ENCODE results near the gene BBLN. TPM values are rescaled to one million over a fixed set of nuclear protein-coding genes. Genes with fewer than 3 reads are reported as not detected.

The BBLN gene
- total RNA-seq, 4 donors from 2014 or later: 97.3 to 178 (median 149) TPM

DNA sequence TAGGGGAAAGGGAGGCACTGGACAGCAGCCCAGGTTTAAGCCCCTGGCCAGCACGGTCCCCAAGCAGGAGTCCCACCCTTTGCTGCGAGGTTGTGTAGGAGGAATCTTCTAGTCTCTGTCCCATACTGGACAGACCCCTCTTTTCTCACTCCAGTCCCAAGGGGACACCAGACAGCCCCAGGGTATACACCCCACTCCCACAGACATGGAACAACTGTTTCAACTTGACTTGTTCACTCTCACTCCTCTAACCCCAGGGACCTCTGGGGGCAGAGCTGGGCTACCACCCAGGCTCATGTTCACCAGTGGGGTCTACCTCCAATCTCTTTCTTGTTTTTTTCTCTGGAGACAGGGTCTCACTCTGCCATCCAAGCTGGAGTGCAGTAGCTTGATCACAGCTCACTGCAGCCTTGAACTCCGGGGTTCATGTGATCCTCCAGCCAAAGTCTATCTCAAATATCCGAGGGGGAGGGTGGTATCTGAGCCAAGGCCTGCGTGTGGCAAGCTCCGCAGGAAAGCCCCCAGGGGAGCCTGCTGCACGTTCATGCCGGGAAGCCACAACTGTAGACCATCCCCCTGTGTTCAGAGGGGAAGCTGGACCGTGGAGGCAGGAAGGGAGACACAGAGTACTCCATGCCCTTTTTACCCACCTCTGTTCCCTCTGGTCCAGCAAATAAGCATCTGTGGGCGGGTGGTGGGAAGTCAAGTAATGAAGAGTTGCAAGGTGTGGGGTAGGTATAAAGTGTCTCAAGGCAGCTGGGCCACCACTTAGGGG, 34.3 kb upstream of the BBLN start:
- Histone ChIP-seq H3K9me3 (no peaks in the 10 kb centered on the region), H3K4me1 (peaks cover 14 to 34% (median 29%) of the 10 kb centered on the region in 4 donors), H3K36me3 (peaks cover 0 to 21% (median 10%) of the 10 kb centered on the region in 4 donors), H3K27me3 (no peaks in the 10 kb centered on the region), H3K4me3 (peak overlapping the region in 1 of 4 donors; percentile 96), H3K27ac (peak overlapping the region in 2 of 4 donors; percentile 3 to 24)
- intact Hi-C loops (cut with DNase I; ENCODE audit: low total_unique reads): no loop called here
- in situ Hi-C loops (cut with MboI; ENCODE audit: low pct_ligation_motif_present in 1 of 4, low pct_unique_long_range_greater_than_20kb in 1 of 4, low sequenced_read_pairs in 3 of 4): loop anchor here in 1 of 4 donors (25.0 kb wide), 1 partner anchor 88 kb away; no protein-coding TSS in a partner anchor
- TF ChIP-seq POLR2AphosphoS5 (IDR thresholded peaks at IDR 0.05): no peak
- no peak for TF ChIP-seq POLR2A (IDR thresholded peaks at IDR 0.05)
- TF ChIP-seq CTCF (IDR thresholded peaks at IDR 0.05): no peak
- no peak for TF ChIP-seq EP300 (IDR thresholded peaks at IDR 0.05; ENCODE audit: low read depth)
- DNase-seq: no peak
- WGBS, 2 donors (ENCODE audit: low coverage in 1 of 2): 41 to 80% methylated on average over 1 to 10 of the region's 10 CpGs

DNA sequence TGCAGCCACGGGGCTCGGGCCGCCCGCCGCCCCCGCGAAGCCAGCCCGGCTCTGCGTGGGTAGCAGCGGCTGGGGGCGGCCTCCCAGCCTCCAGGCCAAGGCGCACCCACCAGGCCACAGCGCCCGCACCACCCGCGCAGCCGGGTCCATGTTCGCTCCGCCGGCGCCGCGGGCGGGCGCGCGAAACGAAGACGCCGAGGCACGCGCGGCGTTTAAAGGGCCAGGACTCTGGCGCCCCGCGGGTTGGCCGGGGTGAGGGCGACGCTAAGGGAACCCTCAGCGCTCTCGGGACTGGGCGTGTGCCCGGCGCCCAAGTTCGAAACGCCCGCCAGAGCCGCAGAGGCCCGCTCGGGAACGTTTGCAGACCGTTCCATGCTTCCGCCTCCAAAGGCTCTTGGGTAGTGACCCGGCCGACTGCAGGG, 32.5 kb upstream of the BBLN start, which contains the start of gene PTGES2:
TSS of gene PTGES2 (minus strand) at position 162 of the 422 bp plus-strand sequence. CDS start at position 150, 12 bp downstream.
- DNase-seq: peak; percentile 85
- H3K9me3 ChIP-seq: no peaks in the 10 kb centered on the region
- peaks cover 0 to 16% (median 6%) of the 10 kb centered on the region in 4 donors for H3K36me3 ChIP-seq
- no peak for TF ChIP-seq EP300 (IDR thresholded peaks at IDR 0.05; ENCODE audit: low read depth)
- peak in 1 of 3 donors; percentile 54 for TF ChIP-seq POLR2AphosphoS5 (IDR thresholded peaks at IDR 0.05)
- peak; percentile 8 for TF ChIP-seq POLR2A (IDR thresholded peaks at IDR 0.05)
- no peak for TF ChIP-seq CTCF (IDR thresholded peaks at IDR 0.05)
- intact Hi-C loops (cut with DNase I; ENCODE audit: low total_unique reads) (no loop called here), in situ Hi-C loops (cut with MboI; ENCODE audit: low pct_ligation_motif_present in 1 of 4, low pct_unique_long_range_greater_than_20kb in 1 of 4, low sequenced_read_pairs in 3 of 4) (loop anchor here in 1 of 4 donors (25.0 kb wide), 1 partner anchor 90 kb away; no protein-coding TSS in a partner anchor)
- peak within 1 kb of the TSS; percentile 84 to 96 (median 94) for H3K4me3 ChIP-seq
- peaks cover 14 to 40% (median 29%) of the 10 kb centered on the region in 4 donors for H3K4me1 ChIP-seq
- H3K27ac ChIP-seq: peak within 1 kb of the TSS; percentile 94 to 98 (median 96)
- H3K27me3 ChIP-seq: no peaks in the 10 kb centered on the region
- WGBS, 2 donors (ENCODE audit: low coverage in 1 of 2): 0% methylated on average over 50 of the region's 56 CpGs; no CpG with 5 or more reads in 1 of the 2 donors

DNA sequence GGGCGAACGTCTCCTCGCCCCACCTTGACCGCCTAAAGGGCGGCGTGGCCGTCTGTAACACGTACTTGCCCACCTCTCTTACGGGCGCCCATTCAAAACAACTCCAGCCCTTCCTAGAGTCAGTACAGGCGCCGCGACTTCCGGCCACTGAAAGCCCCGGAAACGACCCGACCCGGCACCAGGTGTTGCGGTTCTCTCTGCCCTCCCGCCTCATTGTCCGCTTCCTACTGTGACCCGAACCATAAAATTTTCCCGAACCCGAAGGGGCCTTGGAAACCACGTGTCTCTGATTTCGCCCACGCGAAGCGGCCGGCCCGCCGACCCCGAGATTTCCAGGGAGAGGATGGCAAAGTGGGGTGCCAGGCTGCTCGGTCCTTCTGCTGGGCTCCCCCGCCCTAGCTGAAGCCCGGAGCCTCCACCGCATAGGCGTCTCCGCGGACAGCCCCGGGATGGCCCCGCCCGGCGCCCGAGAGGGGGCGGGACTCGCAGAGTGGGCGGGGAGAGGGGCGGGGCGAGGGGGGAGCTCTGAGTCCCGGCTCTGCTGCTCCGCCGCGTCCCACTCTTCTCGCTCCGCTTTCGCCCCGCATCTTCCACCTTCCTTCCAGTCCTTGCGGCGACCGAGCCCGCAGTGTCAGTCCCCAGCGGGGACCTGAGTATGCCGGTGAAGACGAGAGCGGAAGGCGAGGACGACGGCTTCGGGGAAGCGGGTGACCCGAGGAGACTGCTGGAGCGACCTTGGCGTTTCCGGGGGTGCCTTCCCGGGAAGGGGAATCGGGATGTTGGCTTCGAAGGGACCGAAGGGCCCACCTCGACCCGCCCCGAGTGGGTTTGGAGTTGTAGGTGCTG, 31.9 kb upstream of the BBLN start:
- no peaks in the 10 kb centered on the region for H3K9me3 ChIP-seq
- no peaks in the 10 kb centered on the region for H3K27me3 ChIP-seq
- peak overlapping the region; percentile 94 to 98 (median 96) for H3K27ac ChIP-seq
- 1% methylated on average over 55 of the region's 82 CpGs; no CpG with 5 or more reads in 1 of the 2 donors for WGBS, 2 donors (ENCODE audit: low coverage in 1 of 2)
- peak overlapping the region; percentile 84 to 96 (median 94) for H3K4me3 ChIP-seq
- H3K36me3 ChIP-seq: peaks cover 0 to 10% (median 4%) of the 10 kb centered on the region in 4 donors
- peak; percentile 85 for DNase-seq
- TF ChIP-seq CTCF (IDR thresholded peaks at IDR 0.05): no peak
- TF ChIP-seq POLR2A (IDR thresholded peaks at IDR 0.05): peak; percentile 68
- no peak for TF ChIP-seq EP300 (IDR thresholded peaks at IDR 0.05; ENCODE audit: low read depth)
- TF ChIP-seq POLR2AphosphoS5 (IDR thresholded peaks at IDR 0.05): peak; percentile 52 to 82 (median 79)
- peaks cover 14 to 40% (median 29%) of the 10 kb centered on the region in 4 donors for H3K4me1 ChIP-seq
- in situ Hi-C loops (cut with MboI; ENCODE audit: low pct_ligation_motif_present in 1 of 4, low pct_unique_long_range_greater_than_20kb in 1 of 4, low sequenced_read_pairs in 3 of 4) (loop anchor here in 1 of 4 donors (25.0 kb wide), 1 partner anchor 91 kb away; no protein-coding TSS in a partner anchor), intact Hi-C loops (cut with DNase I; ENCODE audit: low total_unique reads) (no loop called here)

All from transverse colon (tissue), 4 donors.